ENCODE results near the gene KRTAP20-3. TPM values are rescaled to one million over a fixed set of nuclear protein-coding genes. Genes with fewer than 3 reads are reported as not detected.

KRTAP20-3 gene
- total RNA-seq, 1 donor from 2014 or later: not detected

DNA sequence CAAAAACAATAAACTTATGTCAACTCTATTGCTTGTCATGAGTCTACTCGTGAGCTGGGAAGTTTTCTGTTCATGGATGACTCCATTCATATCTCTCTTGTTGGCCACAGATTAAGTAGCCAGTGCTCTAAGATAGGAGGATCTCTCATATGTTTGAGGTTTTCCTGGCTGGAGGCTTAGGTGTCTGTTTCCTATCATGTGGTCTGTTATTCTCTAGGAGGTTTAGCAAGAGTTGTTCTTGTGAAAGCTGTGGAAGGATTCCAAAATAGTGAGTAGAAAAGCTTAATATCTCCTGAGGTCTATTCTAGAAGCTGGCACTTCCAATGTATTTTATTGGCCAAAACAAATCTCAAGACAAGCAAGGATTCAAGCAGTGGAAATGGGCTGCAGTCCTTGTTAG lies 13.5 kb upstream of the KRTAP20-3 start:
- no peak overlapping the region for H3K27ac Mint-ChIP-seq
- H3K27me3 Mint-ChIP-seq (ENCODE audit: insufficient read depth): no peaks in the 10 kb centered on the region
- H3K4me1 Mint-ChIP-seq (ENCODE audit: low read depth): no peaks in the 10 kb centered on the region
- H3K36me3 Mint-ChIP-seq (ENCODE audit: low read depth): no peaks in the 10 kb centered on the region
- intact Hi-C loops (cut with micrococcal nuclease): no loop called here
- peaks cover 5% of the 10 kb centered on the region for H3K9me3 Mint-ChIP-seq
- DNase-seq (ENCODE audit: low spot score): no peak
- H3K4me3 Mint-ChIP-seq: no peak overlapping the region

DNA sequence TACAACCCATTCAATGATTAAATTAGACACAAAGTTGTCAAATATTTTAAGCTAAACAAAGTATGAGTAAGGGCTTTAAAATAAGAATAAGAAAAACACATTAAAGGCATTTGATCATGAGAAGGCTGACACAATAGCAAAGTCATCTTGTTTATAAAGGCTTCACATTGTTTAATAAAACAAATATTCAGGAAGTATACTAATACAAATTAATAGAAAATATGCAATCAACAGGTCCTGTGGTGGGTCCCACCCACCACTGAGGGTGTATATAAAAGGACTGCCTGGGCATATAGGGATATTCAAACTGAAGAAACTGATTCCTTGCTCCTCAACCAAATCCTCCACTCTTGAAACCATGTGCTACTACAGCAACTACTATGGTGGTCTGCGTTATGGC lies 7.8 kb upstream of the KRTAP20-3 start, which contains the start of gene KRTAP20-2:
Gene KRTAP20-2 (plus strand): TSS at position 301 of the 400 bp plus-strand sequence. CDS start 58 bp downstream, at position 359.
- no peak within 1 kb of the TSS for H3K4me3 Mint-ChIP-seq

DNA sequence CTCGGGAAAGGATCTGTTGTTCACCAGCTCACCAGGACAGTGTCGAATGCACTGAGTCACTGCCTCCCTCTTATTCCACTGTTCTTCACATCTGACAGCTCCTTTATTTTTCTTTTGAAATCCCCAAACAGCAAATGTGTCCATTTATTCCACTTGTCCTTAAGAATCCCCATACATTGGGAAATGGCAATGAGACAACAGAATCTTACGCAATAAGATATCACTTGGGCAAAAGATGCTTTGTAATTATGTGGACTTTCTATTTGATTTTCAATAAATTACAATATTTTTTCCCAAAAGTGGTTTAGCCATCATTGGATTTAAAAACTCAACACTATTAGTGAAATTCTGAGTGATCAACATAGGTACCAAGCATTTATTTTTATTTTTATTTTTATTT lies 4.0 kb upstream of the KRTAP20-3 start:
- no peaks in the 10 kb centered on the region for H3K9me3 Mint-ChIP-seq
- DNase-seq (ENCODE audit: low spot score): no peak
- H3K4me3 Mint-ChIP-seq: no peak overlapping the region
- no peaks in the 10 kb centered on the region for H3K4me1 Mint-ChIP-seq (ENCODE audit: low read depth)
- no peak overlapping the region for H3K27ac Mint-ChIP-seq
- intact Hi-C loops (cut with micrococcal nuclease): no loop called here
- no peaks in the 10 kb centered on the region for H3K36me3 Mint-ChIP-seq (ENCODE audit: low read depth)
- no peaks in the 10 kb centered on the region for H3K27me3 Mint-ChIP-seq (ENCODE audit: insufficient read depth)

More for the DNA sequence above, 7.8 kb upstream of the KRTAP20-3 start, which contains the start of gene KRTAP20-2:
- no peak for DNase-seq (ENCODE audit: low spot score)
- Mint-ChIP-seq H3K27ac (no peak within 1 kb of the TSS), H3K9me3 (no peaks in the 10 kb centered on the region), H3K27me3 (ENCODE audit: insufficient read depth) (no peaks in the 10 kb centered on the region), H3K4me1 (ENCODE audit: low read depth) (no peaks in the 10 kb centered on the region), H3K36me3 (ENCODE audit: low read depth) (no peaks in the 10 kb centered on the region)
- intact Hi-C loops (cut with micrococcal nuclease): no loop called here

DNA sequence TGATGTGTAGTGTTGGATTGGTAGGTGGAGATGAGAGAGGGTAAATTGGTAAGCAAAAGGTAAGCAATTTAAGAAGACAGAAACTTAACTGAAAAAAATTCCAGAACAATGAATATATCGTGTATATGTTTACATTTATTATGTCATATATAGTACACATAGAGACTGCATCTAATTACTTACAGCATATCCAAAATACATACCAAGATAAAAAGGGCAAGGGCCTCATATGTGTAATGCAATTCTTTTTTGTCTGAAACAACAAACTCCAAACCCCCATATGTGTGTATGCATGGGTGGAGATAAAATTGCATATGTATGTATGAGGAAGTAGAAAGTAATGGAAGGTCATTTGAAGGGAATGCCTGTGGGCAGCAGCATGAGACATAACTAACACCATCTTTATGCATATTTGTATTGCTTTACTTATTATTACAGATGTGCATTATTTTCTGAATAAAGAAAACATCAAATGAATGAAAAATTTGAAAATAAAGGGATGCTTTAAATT lies 4.3 kb downstream of the KRTAP20-3 start:
- peaks cover 2% of the 10 kb centered on the region for H3K27me3 Mint-ChIP-seq (ENCODE audit: insufficient read depth)
- no peak for DNase-seq (ENCODE audit: low spot score)
- H3K4me3 Mint-ChIP-seq: no peak overlapping the region
- intact Hi-C loops (cut with micrococcal nuclease): no loop called here
- H3K9me3 Mint-ChIP-seq: no peaks in the 10 kb centered on the region
- H3K36me3 Mint-ChIP-seq (ENCODE audit: low read depth): no peaks in the 10 kb centered on the region
- H3K27ac Mint-ChIP-seq: no peak overlapping the region
- H3K4me1 Mint-ChIP-seq (ENCODE audit: low read depth): no peaks in the 10 kb centered on the region

DNA sequence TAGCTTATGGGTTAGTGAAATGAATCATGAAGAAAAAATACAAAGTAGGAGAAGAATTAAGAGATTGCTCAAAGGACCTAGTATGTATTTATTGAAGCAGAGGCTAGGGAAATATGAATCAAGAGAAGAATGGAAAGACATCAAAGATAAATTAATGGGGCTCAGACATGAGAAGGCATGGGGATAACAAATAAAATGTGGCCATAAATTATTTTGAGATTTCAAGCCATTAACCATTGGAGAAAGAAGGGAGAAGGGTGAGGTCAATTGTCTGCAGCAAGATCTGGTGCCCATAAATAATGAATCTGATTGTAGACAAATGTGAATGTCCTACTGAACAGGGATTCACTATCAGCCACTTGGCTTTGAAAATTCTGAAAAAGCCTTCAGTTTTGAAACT lies 10.2 kb downstream of the KRTAP20-3 start:
- Mint-ChIP-seq H3K27me3 (ENCODE audit: insufficient read depth) (peaks cover 2% of the 10 kb centered on the region), H3K36me3 (ENCODE audit: low read depth) (no peaks in the 10 kb centered on the region), H3K27ac (no peak overlapping the region), H3K4me1 (ENCODE audit: low read depth) (no peaks in the 10 kb centered on the region), H3K9me3 (peaks cover 5% of the 10 kb centered on the region), H3K4me3 (no peak overlapping the region)
- no peak for DNase-seq (ENCODE audit: low spot score)
- intact Hi-C loops (cut with micrococcal nuclease): no loop called here

DNA sequence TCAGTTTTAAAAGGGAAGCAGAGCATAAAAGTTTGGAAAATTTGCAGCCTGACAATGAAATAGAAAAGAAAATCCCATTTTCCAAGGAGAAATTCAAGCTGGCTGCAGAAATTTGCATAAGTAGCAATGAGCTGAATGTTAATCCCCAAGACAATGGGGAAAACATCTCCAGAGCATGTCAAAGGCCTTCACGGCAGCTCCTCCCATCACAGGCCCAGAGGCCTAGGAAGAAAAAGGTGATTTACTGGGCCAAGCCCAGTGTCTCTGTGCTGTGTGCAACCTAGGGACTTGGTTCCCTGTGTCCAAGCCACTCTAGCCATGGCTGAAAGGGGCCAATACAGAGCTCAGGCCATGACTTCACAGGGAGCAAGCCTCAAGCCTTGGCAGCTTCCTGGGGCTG lies 26.1 kb downstream of the KRTAP20-3 start:
- Mint-ChIP-seq H3K9me3 (peaks cover 16% of the 10 kb centered on the region), H3K4me3 (no peak overlapping the region), H3K4me1 (ENCODE audit: low read depth) (no peaks in the 10 kb centered on the region), H3K27me3 (ENCODE audit: insufficient read depth) (no peaks in the 10 kb centered on the region), H3K27ac (no peak overlapping the region), H3K36me3 (ENCODE audit: low read depth) (no peaks in the 10 kb centered on the region)
- no peak for DNase-seq (ENCODE audit: low spot score)
- intact Hi-C loops (cut with micrococcal nuclease): no loop called here

DNA sequence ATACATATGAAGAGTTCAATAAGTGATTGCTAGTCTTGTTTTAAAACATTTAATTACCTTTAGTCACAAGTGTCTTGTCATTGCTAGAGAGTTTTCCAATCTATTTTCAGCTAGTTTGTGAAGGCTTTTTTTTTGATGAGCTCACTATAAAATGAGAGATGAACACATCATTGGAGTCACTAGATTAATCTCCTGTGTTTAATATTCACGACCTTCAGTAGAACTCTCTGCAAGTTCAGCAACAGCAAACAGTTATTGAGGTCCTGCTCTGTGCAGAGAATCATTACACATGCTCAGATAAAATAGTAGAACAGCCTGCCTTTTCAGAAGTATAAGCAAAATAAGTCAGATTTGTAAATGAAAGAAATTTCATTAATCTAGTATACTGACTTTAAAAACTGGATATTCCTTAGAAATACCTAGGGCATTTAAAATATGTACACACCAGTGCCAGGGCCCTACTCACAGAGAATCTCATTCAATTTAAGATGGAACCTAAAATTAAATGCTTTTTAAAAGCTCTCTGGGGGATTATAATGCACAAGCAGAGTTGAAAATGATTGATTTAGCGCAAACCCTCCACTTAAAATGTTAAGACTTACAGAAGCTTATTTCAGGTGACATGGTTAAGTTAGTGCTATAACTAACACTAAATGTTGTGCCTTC lies 30.5 kb downstream of the KRTAP20-3 start:
- DNase-seq (ENCODE audit: low spot score): no peak
- Mint-ChIP-seq H3K27me3 (ENCODE audit: insufficient read depth) (no peaks in the 10 kb centered on the region), H3K27ac (no peak overlapping the region), H3K4me1 (ENCODE audit: low read depth) (no peaks in the 10 kb centered on the region), H3K36me3 (ENCODE audit: low read depth) (no peaks in the 10 kb centered on the region), H3K4me3 (no peak overlapping the region), H3K9me3 (peaks cover 11% of the 10 kb centered on the region)
- intact Hi-C loops (cut with micrococcal nuclease): no loop called here

DNA sequence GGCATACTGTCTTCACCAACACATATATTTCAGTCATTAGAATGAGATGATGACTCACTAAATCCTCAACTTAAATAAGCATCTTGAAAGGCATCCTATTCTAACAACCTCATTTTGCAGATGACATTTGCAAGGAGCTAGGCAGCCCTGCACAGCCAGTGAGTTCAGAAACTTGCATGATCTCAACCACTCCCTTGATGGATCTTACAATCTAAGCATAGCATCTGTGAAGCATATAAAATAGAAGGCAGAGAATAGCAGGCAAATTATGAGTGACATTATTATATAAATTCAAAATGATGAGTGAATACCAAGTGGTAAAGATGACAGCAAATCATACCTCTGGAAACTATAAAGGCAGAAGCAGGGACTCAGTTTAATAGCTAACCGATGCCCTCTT lies 31.6 kb downstream of the KRTAP20-3 start:
- no peak for DNase-seq (ENCODE audit: low spot score)
- H3K4me1 Mint-ChIP-seq (ENCODE audit: low read depth): no peaks in the 10 kb centered on the region
- no peak overlapping the region for H3K27ac Mint-ChIP-seq
- H3K27me3 Mint-ChIP-seq (ENCODE audit: insufficient read depth): no peaks in the 10 kb centered on the region
- intact Hi-C loops (cut with micrococcal nuclease): no loop called here
- H3K36me3 Mint-ChIP-seq (ENCODE audit: low read depth): no peaks in the 10 kb centered on the region
- peaks cover 11% of the 10 kb centered on the region for H3K9me3 Mint-ChIP-seq
- no peak overlapping the region for H3K4me3 Mint-ChIP-seq

DNA sequence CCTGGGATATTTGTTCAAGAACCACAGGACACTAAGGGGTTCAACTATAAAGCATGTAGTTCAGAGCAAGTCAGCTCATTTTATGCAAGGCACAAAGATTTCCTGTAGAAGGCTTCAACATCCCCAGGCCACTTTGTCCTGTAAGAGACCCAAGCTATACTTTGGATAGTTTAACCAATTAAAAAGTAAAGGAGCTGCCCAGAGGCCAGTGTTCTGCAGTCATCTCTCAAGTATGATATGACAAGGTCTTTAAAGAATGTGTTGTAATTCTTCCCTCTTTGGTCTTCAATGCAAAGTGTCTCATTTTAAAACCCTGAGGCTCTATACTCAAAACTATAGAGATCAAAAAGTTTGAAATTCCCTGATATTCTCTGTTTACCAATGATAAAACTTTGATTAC lies 34.1 kb downstream of the KRTAP20-3 start:
- Mint-ChIP-seq H3K27ac (no peak overlapping the region), H3K36me3 (ENCODE audit: low read depth) (no peaks in the 10 kb centered on the region), H3K4me1 (ENCODE audit: low read depth) (no peaks in the 10 kb centered on the region), H3K9me3 (no peaks in the 10 kb centered on the region), H3K4me3 (no peak overlapping the region), H3K27me3 (ENCODE audit: insufficient read depth) (no peaks in the 10 kb centered on the region)
- intact Hi-C loops (cut with micrococcal nuclease): no loop called here
- DNase-seq (ENCODE audit: low spot score): no peak

DNA sequence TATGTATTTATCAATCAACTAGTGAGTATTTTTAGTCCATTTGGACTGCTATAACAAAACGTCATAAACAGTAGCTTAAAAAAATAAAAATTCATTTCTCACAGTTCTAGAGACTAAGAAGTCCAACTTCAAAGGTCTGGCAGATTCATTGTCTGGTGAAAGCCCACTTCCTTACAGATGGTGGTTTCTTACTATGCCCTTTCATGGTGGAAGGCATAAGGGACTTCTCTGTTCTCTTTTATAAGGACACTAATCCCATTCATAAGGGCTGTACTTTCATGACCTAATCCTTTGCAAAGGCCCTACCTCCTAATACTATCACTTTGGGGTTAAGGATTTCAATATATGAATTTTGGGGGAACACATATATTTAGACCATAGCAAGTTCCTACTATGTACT lies 37.9 kb downstream of the KRTAP20-3 start:
- no peaks in the 10 kb centered on the region for H3K4me1 Mint-ChIP-seq (ENCODE audit: low read depth)
- no peak for DNase-seq (ENCODE audit: low spot score)
- H3K4me3 Mint-ChIP-seq: no peak overlapping the region
- H3K27ac Mint-ChIP-seq: no peak overlapping the region
- H3K9me3 Mint-ChIP-seq: no peaks in the 10 kb centered on the region
- no peaks in the 10 kb centered on the region for H3K27me3 Mint-ChIP-seq (ENCODE audit: insufficient read depth)
- H3K36me3 Mint-ChIP-seq (ENCODE audit: low read depth): no peaks in the 10 kb centered on the region
- intact Hi-C loops (cut with micrococcal nuclease): no loop called here

DNA sequence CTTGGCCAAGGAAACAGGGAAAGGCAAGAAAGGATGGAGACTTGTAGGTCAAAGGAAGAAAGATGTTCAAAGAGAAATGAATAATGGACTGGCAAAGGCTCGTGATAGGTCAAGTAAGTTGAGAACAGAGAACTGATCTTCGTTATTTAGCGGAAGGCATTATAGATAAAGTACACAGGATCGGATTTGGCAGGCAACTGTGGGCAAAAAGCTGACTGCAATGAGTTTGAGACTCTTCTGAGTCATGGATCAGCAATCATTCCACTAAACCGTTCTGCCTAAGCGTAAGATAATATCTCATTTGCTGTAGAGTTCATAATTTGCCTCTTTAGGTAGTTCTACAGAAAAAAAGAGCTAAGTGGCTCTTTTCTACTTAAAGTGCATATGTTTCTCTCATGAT lies 41.8 kb downstream of the KRTAP20-3 start:
- Mint-ChIP-seq H3K36me3 (ENCODE audit: low read depth) (no peaks in the 10 kb centered on the region), H3K4me1 (ENCODE audit: low read depth) (no peaks in the 10 kb centered on the region), H3K9me3 (no peaks in the 10 kb centered on the region), H3K4me3 (no peak overlapping the region), H3K27me3 (ENCODE audit: insufficient read depth) (peaks cover 2% of the 10 kb centered on the region), H3K27ac (no peak overlapping the region)
- intact Hi-C loops (cut with micrococcal nuclease): no loop called here
- DNase-seq (ENCODE audit: low spot score): no peak

DNA sequence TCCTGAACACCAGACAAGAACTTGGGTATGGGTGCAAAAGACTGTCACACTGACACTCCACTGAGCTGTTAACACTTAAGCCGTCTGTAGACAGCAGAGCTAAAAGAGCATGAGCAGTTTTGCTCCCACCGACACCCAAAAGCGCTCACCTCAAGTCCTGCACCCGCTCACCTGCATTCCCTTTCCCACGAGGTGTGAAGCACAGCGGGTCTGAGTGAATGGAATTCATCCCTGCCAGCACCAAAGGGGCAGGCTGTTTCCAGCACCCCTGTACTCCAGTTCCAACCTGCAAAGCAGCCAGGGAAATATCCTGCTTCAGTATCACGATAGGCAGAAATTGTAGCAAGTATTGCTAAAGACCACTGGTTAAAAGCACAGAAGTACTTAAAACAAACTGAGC lies 47.2 kb downstream of the KRTAP20-3 start:
- Mint-ChIP-seq H3K27me3 (ENCODE audit: insufficient read depth) (peaks cover 6% of the 10 kb centered on the region), H3K4me3 (no peak overlapping the region), H3K27ac (no peak overlapping the region), H3K4me1 (ENCODE audit: low read depth) (no peaks in the 10 kb centered on the region), H3K9me3 (no peaks in the 10 kb centered on the region), H3K36me3 (ENCODE audit: low read depth) (no peaks in the 10 kb centered on the region)
- no peak for DNase-seq (ENCODE audit: low spot score)
- intact Hi-C loops (cut with micrococcal nuclease): no loop called here

All from activated T-helper 1 cell treated with anti-CD3 and anti-CD28 coated beads, Interleukin-12 subunit alpha, Interleukin-12 subunit beta, Interleukin-2, Interleukin-4 antibody, amounts not matched to agents 30 ng/mL and 10 ng/mL and 1 ng/mL, durations not matched to agents 14 hours and 24 hours and 36 hours (primary cell).